GM21360 (cell line): ENCODE results near the gene CSTPP1.
A peak's percentile ranks its signal among the peaks of the same experiment; 100 is the strongest.

ENCODE experiments used
- ATAC-seq: cut with Tn5 transposase; IDR thresholded peaks from one replicate; pipeline ENCODE4 v1.9.1; 2021; ENCODE audit warnings: mild to moderate bottlenecking, moderate library complexity; ENCODE audit not compliant: unreplicated experiment

CSTPP1 gene

GRCh38 chr11:47154616-47155570 is 218.3 kb downstream of the CSTPP1 start:
- no peak for ATAC-seq

- no peak for ATAC-seq
Observed at GRCh38 chr11:47155879-47156278, 219.3 kb downstream of the CSTPP1 start.

- ATAC-seq, result no peak
Observed at GRCh38 chr11:47156333-47156732, 219.8 kb downstream of the CSTPP1 start.

DNA sequence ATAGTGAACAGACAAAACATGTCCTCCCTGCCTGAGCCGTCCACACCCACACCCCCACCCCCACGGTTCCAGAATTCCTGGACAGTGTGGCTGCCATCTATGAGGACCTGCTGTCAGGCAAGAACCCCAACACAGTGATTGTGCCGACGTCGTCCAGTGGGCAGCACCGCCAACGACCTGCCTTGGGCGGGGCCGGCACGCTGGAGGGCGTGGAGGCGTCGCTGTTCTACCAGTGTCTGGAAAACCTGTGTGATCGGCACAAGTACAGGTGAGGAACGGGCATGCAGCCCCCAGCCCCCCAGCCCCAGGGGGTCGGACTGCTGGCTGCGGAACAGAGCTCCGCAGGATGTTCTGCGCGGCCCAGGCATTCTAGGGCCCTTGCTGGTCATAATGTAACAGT is 220.4 kb downstream of the CSTPP1 start:
- no peak for ATAC-seq

DNA sequence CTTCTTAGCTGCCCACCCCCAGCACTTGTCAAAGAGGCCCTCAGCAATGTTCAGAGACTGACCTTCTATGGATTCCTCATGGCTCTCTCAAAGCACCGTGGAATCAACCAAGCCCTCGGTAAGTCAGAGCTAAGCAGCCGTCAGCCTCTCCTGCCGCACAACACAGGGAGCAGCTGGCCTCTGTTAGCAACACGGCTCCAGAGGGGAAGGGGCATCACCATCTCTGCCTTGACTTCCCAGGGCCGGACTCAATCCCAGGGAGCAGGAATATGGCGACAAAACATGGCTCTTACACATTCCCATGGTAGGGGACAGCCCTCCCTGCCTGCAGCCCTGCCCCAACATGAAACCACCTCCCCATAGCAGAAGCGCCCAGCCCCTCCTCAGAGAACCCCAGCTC is 221.2 kb downstream of the CSTPP1 start:
- no peak for ATAC-seq

DNA sequence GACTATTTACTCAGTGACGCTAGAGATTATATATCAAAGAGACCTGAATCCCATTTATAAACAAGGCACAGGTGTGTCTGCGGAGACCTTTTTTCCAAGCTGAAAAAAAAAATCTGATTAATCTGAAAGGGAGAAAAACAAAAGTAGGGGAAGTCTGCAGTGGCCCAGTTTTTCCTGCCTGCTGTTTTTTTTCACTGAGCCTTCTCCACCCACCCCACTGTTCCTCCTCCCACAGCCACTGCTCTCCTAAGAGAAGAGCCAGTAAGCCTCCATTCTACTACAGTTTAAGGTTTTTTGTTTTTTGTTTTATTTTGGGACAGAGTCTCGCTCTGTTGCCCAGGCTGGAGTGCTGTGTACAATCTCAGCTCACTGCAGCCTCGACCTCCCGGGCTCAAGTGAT is 221.7 kb downstream of the CSTPP1 start:
- ATAC-seq, result no peak

DNA sequence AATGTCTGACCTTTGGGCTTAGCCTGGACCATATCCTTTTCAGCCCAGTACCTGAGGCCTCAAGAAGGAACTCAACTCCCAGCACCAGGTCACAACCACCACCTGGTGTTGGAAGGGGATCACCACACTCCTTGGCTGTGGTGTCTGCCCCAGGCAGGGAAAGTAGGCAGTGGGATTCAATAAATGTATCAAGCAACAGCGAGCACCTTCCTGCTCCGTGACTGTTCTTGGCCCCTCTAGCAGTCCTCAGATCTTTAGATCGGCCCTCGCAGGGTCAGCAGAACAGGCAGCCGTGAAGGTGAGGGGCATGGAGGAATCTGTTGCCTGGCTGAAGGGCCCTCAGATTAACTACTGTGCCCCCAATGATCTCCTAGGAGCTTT is 224.2 kb downstream of the CSTPP1 start:
- no peak for ATAC-seq

DNA sequence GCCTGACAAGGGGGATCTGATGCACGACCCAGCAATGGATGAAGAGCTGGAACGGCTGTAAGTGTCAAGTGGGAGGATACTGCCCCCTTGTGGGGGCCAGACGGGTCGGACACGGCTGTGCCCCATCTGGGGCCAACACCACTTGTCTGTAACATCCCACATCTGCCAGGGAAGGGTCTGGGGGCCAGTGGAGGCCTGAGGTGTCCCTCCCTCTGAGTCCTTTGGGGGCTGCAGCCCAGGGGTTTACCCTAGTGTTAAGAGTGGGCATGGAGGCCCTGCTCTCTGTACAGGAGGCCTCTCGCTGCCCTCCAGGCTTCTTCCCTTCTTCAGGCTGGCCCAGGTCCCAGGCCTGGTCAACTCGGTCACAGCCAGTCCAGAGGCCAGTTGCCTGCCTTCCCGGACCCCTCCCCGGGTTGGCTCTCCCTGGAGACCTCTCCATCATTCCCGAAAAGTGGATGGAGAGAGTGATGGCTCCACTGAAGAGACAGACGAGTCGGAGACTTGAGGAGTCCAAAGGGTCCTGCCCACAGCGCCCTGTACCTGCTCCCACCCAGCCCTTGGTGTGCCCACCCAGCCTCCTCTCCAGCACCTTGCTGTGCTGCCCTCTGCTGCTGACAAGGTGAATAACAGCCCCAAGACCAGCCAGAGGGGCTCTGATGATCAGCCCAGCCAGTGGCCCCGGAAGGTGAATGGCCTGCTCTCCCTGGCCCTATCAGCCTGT is 224.7 kb downstream of the CSTPP1 start:
- ATAC-seq, result peak; percentile 57

DNA sequence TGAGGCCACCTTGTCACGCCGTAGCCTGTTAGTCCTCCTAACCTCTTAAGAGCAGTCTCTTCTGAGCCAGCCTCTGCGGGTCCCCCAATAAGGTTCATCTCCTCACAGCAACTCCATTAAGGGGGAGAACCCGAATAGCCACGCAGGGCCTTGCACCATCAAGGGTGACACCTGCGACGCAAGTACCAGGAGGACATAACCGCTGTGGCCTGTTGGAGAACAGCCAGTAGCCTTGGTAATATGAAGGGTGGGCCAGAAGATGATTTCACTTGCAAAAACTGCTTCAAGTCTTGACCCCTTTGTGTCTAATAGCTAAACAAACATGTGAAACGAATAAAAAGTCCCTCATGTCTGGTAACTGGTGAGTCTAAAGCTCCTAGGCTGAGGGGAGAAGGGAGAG is 225.3 kb downstream of the CSTPP1 start:
- no peak for ATAC-seq

DNA sequence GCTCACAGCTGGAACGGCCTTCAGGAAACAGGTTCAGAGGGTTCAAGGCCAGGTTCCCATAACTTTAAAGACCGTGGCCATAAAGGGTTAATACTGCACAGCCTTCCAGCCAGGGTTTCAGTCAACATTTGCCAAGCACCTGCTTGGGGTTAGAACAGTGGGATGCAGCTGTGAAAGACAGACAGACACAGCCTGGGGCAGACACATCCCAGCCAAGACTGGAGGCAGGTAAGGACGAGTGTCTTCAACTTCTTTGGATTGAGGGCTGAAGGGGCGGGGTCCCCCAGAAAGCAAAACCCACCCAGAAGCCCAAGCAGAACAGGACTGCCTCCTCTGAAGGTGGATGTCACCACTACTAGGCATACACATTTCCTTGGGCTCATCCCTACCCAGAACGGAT is 225.9 kb downstream of the CSTPP1 start:
- ATAC-seq, result no peak

DNA sequence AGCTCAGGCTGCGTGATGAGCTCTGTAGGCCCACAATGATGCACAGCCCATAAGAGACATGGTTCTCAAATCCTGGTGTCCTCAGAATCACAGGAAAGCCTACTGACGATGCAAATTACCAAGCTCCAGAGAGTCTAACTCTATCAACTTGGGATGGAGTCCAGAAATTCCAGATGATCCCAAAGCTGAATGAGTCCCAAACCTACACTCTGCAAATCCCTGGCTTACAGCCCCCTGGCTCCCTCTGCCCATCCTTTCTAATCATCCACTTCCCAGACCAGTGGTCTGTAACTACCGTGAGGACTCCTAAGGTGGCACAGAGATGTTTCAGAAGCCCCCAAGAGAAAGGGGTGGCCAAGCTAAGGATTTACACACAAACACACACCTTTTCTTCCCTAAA is 226.6 kb downstream of the CSTPP1 start:
- ATAC-seq, result no peak

DNA sequence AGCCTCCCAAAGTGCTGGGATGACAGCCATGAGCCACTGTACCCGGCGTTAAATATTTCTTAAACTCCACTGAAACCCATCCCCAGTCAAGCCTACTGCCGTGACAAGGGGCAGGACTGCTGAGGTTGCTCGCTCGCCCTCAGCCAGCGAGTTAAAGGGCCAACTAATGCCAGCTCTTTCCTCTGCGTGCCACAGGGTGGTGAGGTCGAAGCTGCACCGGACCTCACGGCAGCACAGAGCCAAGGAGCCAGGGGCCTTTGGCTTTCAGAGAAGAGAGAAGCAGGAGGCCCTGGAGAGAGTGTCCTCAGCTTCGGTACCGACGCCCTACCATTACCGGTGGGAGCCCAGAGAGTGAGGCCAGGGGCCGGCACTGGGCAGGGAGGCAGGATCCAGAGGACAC is 227.3 kb downstream of the CSTPP1 start:
- ATAC-seq, result no peak

GRCh38 chr11:47164321-47164720 is 227.8 kb downstream of the CSTPP1 start:
- no peak for ATAC-seq

DNA sequence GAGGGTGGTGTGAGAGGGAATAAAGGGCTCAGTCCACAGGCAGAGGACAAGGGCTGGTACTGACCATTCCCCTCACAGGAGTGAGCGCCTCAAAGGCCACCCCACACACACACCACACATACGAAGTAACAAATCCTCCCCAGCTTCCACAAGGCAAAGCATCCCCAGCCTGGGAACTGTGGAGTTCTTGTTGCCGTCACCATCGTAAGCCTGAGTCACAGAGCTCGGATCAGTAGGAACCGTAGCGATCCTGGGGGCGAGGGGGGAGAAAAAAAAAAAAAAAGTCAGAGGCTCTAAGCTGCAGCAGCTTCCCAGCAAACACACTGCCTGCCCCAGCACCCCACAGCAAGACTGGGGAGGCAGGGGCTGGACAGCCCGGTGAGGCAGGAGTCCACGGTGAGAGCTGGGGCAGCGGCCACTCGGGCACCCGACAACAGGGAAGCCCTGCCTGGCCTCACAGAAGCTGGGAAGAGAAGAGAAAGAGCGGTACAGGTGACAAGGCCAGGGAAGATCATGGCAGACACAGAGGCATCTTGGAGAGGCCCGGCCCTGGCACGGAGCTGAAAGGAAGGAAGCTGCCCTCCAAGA is 228.8 kb downstream of the CSTPP1 start:
- no peak for ATAC-seq

GRCh38 chr11:47166368-47166767 is 229.8 kb downstream of the CSTPP1 start:
- ATAC-seq, result no peak

- no peak for ATAC-seq
Observed at GRCh38 chr11:47171061-47171838, 234.7 kb downstream of the CSTPP1 start.

GRCh38 chr11:47171856-47172255 is 235.3 kb downstream of the CSTPP1 start:
- ATAC-seq, result no peak

- ATAC-seq, result no peak
Observed at GRCh38 chr11:47172740-47173336, 236.3 kb downstream of the CSTPP1 start.

DNA sequence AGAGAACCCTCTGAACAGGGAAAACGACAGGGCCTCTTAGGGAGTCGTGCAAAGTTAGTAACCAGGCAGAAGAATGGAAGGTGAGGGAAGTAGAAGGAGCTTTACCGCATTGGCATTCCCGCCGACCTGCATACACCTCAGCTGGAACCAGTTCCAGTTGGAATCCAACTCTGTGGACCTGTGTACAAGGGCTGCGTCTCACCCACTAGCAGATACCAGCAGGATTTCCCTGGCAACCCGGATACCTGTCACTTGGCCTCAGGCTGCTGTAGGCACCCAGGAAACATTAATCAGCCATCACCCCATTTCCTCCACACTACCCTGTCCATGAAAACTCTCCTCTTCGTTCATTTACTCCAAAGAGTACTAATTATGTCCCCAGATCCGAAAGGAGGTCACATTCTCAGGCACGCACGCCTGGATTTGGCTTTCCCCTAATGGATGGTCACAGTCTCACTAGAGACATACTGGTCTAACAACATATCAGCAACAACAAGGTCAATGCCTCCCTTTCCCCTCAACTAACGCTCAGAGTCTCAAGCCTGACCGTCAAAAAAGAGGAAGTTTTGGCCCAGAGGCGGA is 239.3 kb downstream of the CSTPP1 start:
- ATAC-seq, result no peak
